GM21360 (cell line): ENCODE data around the gene MAU2.

Experiments
- ATAC-seq: cut with Tn5 transposase; IDR thresholded peaks from one replicate; pipeline ENCODE4 v1.9.1; 2021; ENCODE audit warnings: mild to moderate bottlenecking, moderate library complexity; ENCODE audit not compliant: unreplicated experiment

MAU2 gene

DNA sequence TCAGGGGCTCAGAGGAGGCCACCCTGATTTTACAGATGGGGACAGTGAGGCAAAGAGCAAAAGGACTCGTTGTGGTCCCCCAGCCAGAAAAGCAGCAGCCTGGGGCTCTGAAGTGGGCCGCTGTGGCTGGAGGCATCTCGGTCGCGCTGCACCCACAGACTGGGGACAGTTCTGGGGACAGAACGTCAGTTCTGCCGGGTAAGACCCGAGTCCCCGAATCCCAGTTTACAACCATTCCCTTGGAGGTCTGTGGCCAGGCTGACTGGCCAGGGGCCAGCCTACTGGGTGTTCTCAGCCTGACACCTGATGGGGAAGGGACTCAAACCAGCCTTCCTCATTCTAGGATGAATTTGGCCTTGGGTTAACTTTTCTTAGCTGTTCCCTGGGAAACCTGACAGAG, 14.4 kb upstream of the MAU2 start:
- no peak for ATAC-seq

DNA sequence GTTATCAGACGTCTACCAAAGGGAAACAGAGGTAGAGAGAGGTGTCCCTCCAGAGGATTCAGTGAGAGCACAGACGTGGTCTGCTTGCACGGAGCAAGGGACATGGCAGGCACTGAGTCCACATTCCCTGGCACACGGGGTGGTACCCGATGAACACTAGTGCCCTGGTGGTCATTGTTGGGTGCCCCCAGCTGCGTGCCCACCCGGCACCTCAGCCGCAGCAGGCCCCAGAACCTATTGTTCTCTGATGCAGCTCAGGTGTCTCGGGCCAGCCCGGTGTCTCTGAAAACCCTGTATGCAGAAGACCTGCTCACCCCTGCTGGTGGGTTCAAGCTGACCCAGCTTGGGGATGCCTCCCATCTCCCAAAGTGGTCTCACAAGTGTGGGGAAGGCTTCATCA, 12.3 kb upstream of the MAU2 start:
- ATAC-seq, result no peak

DNA sequence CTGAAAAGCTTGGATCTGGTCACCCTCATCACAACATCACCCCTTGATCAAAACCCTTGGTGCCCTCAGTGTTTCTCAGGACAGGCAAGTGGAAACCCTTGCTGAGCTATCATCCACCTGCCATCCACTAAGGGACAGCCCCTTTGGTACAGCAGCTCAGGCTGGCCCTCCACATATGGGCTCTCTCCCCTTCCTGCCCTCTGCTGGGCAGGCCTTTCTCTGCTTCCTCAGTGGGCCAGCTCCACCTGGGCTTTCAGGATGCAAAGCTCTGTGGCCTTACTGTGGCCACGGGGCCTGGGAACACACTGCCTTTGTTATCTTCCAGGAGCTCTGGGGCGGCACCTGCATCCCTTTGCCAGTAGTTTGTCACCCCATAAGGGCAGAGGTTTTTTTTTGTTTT, 5.2 kb upstream of the MAU2 start:
- ATAC-seq, result no peak

DNA sequence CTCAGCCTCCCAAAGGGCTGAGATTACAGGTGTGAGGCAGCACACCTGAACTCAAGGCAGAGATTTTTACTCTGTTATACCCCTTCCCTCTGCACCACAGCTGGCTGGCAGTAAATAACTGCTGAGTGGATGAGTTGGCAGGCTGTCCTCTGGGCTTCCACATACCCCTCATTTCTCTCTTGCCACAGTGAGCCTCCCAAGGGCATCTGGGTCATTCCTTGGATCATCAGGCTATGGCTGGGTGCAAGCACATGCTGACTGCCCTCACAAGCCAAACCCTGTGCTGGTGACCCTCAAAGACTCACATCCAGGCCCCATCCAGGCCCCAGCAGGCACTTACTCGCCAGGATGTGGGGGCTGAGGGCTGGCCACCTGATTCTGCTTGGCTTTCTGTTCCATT, 4.5 kb upstream of the MAU2 start:
- no peak for ATAC-seq

DNA sequence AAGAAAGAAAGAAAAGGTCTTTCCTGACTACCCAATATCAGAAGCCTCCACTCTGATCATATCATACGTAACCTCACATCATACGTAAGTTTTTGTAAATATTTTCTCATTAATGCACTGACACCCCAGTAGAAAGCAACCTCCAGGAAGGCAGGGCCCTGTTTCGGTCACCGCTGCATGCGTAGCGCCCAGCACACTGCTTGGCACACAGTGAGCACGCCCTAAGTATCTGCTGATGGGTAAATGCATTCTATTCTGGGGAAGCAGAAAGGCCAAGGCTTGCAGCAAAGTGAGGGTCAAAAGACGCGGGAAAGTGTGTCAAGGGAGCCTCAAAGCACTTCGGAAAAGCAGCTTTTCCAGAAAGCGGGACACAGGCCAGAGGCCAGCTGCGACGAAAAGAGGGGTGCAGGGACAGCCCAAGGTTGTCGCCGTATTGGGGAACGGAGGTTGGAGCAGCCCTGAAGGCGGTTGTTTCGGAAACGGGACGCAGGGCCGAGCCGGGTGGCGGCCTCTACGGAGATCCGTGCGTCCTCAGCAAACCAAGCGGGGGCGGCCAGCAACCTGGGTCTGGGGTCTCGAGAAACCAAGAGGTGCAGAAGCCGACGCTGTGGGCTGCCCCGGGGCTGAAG, 783 bp upstream of the MAU2 start:
- no peak for ATAC-seq

DNA sequence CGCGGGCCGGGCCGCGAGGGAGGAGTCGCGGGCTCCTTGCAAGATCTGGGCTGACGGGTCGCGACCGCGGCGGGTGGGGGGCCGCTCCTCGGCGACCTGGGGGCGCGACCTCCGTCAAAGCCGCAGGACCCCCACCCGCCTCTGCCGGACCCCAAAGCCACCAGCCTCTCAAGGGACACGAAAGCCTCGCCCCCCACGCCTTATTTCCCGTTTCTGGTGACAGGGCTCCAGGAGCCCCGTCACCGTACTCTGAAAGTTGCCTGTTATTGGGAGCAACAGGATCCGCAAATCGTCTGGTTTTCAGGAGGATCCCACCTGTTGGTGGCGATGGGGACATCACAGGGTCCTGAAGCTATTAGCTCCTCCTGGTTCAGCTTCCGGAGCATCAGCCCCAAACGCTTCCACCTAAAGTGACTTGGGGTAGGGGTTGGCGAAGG, 530 bp downstream of the MAU2 start:
- peak; percentile 7 for ATAC-seq

DNA sequence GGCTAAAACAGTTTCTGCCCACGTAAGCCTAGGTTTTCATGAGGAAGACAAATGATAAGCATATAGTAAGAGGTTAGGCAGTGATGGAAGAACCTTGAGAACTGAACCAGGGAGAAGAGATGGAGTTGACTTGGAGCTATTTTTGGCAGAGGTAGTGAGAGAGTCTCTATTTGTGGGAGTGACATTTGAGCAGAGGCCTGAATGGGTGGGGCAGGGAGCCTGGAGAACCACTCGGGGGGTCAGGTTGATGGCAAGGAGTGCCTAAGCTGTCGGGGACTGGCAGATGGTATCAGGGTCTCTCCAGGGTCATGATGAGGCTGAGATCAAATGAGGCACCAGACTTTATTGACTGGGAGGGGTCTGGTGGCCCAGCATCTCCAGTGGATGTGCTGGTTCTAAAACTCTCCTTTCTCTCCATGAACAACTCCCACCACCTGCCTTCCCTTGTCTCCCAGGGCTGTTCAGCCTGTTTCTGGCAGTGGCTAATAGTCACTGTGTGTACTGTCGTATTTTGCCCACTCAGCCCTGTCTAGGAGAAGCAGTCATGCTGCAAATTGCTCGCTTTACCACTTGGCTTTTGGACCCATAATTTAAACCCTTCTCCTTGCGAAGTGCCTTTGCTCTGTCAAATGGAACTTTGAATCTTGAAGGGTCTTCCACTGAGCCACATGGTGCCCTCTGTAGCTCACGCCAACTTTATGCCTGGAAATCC, 3.6 kb downstream of the MAU2 start:
- ATAC-seq, result no peak

DNA sequence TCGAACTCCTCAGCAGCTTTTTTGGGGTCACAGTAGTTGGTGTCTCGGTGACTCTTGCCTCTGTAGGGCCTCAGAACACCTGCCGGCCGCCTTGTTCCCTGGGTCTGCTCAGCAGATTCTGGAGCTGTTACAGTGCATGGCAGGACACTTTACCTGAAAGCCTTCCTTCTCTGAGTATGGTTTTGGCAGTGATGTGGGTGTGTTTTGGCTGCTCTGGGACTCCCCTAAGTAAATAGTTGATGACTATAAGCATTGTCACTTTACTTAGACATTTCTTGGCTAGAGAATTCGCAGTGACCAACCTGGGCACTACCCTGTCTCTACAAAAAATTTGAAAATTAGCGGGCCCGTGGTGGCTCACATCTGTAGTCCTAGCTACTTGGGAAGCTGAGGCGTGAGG, 7.0 kb downstream of the MAU2 start:
- no peak for ATAC-seq

DNA sequence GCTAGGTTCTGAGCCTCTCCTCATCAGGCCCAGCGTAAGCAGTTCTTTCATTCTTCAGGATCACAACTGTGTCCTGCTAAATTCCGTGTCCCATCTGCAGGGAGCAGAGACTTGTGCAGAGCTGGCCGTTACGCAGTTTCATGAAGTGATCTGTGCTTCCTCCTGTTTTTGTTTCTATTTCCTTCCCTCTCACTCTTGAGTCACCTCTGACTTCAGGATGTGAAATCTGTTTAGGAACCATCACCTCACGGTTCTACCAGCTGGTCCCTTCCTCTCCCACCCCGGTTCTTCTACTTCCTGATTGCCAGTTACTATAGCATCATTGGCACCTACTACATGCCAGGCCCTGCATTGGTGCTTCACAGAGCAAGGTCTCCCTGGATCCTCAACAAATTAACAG, 8.5 kb downstream of the MAU2 start:
- ATAC-seq, result no peak

DNA sequence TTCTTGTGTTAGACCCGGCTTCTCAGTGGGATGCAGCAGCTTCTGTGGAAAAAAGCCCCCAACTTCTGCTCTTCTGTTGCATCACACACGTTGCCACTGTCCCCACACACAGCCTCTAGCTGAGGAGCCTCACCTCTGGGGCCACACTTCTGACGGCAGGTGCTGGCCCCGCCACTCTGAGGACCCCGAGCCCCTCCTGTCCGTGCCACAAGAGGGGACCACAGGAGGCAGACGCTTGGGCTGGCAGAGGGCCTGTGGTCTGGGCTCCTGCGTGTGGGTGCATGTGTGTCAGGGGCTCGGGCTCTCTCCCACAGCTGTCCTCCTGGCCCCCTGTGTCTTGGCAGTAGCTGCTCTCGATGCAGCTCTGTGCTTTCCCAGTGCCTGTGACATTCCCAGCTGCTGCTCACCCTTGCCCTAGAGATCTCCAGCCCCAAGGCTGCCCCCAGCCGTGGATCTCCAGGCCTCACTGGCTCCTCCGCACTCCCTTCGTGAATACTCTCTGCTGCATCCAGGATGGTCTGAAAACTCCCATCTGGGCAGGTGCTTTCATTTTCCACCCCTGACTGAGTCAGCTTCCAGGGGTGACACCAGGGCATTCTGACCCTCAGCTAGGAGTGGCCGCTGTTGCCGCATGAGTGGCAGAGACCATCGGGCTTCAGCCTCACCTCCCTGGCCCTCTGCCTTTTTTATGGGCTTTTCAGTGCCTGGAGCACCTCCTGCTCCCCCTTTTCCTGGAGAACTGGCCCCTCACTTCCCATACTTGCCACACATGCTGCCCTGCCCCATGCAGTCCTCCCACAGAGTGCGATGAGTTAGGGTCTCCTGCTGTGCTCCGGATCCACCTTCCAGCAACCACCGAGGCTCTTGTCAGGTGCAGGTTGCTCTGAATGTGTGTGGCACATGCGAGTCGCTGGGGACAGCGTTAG, 13.7 kb downstream of the MAU2 start:
- no peak for ATAC-seq

DNA sequence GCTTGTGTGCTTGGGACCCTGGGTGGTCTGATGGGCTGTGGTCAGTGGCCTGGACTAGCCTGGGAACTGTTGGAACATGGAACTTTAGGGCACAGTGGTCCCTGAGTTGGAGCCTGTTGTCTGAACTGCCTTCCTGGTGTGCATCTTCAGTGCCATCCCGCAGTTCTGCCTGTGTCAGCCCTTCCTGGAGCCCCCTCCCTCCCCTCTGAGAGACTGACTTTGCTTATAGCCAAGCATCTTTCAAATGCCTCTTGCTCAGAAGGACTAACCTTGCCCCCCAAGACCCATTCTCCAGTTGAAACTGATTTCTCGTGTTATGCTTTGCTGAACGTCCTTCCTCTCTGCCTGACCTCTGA, 14.3 kb downstream of the MAU2 start:
- ATAC-seq, result no peak

DNA sequence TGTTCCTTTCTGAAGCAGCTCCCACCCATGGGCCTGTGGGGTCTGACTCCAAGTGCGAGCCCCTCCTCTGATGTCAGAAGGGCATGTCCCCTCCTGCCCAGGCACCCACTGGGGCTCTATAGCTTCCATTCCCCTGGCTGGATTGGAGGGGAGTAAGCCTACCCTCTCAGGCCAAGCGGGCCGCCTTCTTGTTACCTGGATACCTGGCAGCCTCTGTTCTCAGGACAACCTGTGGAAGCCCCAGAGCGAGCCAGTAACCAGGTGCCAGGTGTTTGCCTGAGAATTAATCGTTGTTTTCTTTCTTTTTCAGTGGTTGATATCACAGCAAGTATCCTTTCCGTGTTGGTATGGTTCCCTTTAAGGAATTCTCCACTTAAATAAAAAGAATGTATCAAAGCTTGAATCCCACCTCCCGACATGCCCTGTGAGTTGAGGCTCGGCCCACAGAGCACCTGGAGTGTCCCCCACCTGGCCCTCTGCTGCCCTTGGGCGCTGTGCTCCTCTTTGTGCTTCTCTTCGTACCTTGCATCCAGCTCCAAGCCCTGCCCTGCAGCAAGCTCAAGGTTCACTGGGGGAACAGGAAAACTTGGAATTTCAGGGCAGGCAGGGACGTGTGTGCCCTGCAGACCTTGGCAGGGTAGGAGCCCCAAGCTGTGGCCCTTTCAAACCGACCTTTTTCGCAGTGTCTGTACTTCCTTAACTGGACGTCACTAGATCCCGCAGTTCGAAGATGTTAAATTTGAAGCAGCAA, 15.0 kb downstream of the MAU2 start:
- ATAC-seq, result no peak

DNA sequence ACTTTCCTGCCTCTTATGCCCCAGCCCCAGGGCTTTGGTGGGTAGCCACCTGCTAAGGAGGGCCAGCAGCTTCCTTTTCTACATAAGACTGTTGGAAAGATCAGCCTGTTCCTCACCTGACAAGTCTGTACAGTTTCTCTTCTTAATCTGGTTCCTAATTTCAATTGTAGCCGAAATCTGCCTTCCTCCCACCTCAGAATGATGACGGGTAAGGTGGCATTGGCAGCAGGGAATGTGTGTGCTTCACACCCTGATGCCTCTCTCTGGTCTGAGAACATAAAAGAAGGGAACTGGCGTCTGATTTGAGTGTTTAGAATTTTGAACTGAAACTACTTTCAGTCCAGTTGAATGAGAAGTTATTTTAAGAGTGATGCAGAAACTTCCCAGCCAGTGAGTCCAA, 16.0 kb downstream of the MAU2 start:
- ATAC-seq, result no peak

DNA sequence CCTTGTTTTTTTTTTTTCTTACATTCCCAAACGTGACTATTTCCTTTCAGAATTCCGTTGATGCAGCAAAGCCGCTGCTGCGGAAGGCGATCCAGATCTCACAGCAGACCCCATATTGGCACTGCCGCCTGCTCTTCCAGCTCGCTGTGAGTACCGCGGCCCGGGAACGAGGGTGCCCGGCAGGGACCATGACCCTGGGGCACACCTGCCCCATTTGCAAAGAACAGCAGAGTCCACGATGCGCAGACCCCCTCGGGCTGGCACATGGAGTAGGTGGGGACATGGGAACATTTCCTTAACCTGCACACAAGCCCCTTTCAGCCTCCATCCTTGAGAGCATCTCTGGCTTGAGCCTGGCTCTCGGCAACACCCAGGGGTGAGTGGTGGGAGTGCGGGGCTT, 16.5 kb downstream of the MAU2 start:
- ATAC-seq, result no peak

DNA sequence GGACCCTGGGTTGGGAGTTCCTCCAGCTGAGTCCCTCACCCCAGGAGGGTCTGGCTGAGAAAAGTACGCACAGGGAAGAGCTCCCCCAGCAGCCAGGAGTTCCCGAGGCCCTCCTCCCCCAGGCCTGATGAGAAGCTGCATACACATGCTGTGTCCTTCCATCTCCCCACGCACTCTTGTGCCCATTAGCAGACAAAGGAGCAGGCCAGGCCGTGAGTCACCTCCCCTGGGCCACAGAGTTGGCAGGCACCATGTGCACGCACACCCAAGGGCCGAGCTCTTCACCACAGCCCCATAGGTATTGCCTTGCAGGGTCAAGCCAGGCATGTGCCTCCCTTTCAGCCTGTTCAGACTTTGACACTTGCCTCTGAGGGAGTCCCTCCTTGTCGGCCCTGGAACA, 17.5 kb downstream of the MAU2 start:
- ATAC-seq, result no peak

DNA sequence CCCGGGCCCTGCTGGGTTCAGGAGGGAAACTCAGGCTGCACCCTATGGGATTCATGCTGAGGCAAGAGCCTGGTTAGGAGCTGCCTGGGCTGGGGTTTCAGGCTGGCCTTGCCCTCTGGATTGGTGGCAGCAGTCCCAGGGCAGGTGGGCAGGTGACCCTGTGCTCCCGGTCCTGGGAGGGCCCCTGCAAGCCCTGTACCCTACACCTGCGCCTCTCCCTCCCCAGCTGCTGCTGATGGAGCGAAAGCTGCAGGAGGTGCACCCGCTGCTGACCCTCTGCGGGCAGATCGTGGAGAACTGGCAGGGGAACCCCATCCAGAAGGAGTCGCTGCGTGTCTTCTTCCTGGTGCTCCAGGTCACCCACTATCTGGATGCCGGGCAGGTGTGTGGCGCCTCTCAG, 20.4 kb downstream of the MAU2 start:
- no peak for ATAC-seq

DNA sequence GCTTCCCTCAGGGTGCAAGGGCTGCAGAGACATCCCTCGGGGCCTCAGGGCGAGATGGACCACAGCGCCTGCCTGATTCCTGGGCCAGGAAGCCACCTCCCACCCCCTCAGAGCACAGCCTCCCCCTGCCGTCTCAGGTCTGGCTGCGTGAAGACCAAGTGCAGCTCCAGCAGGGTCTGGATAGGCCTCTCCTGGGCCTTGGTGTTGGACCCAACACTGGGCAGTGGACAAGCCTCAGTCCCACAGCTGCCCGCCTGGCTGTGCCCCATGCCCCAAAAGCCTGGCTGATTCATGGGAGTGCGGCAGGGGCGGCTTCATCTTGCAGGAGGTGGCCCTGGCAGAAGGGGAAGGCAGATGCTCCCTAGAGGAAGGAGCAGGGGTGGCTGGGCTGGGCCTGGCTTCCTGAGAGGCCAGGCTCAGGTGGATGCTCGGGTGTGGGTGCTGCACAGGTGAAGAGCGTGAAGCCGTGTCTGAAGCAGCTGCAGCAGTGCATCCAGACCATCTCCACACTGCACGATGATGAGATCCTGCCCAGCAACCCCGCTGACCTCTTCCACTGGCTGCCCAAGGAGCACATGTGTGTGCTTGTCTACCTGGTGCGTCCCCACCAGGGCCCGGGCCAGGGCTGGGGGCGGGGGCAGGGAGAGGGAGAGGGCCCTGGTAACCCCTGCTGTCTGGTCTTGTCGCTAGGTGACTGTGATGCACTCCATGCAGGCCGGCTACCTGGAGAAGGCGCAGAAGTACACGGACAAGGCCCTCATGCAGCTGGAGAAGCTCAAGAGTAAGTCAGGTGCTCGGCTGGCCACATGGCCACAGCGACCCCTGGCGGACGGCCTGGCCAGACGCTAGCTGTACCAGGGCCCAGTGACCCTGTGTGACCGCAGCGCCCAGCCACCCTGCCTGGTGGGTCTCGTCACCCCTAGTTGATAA, 21.7 kb downstream of the MAU2 start:
- no peak for ATAC-seq

DNA sequence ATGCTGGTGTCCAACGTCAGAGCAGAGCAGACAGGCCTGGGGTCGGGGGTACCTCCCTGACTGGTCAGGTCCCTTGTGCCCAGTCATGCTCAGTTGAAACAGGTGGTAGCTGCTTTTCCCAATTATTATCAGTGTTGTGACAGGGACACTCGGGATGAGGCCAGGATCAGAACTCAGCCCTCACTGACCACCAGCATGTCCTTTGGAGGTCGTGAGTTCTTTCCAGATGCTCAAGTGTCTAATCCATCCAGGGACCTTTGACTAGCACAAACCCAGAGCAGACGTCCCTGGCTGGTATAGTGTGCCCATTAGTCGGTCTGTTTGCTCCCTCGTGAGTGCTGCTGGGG, 22.4 kb downstream of the MAU2 start:
- ATAC-seq, result no peak

DNA sequence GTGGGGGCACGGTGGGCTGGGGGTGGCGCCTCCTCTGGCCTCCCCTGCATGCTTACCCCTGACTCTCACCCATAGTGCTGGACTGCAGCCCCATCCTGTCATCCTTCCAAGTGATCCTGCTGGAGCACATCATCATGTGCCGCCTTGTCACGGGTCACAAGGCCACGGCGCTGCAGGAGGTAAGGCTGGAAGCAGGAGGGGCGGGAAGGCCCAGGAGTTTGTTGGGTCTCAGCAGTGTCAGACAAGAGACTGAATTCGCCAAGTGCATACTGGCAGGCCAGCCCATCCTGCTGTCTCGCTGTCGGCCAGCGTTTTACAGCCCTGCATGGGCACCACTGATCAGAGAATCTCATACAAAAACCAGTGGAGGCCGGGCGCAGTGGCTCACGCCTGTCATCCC, 23.1 kb downstream of the MAU2 start:
- ATAC-seq, result no peak

DNA sequence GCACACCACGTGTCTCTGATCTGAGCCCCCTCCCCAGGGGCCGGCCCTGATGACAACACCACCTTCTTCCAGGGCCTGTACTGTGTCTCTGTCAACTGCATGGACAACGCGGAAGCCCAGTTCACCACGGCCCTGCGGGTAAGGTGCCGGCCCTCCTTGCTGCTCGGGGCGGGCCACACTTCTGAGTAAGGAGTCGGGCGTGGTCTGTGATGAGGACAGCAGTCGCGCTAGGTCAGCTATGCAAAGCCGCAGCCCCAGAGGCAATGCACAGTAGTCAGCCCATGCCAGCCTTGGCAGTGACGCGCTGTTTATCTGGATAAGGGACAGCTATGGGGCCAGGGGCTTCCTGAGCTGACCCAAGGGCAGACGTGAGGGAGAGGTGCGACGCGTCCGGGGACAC, 24.6 kb downstream of the MAU2 start:
- ATAC-seq, result no peak
